RKO (cell line): ENCODE results near the gene ANKRD42.
A peak's percentile ranks its signal among the peaks of the same experiment; 100 is the strongest.

Experiments used
- DNase-seq: peaks from one replicate; pipeline ENCODE4 v3.0.0-alpha.2; 2016; ENCODE audit warnings: low spot score

The ANKRD42 gene

DNA sequence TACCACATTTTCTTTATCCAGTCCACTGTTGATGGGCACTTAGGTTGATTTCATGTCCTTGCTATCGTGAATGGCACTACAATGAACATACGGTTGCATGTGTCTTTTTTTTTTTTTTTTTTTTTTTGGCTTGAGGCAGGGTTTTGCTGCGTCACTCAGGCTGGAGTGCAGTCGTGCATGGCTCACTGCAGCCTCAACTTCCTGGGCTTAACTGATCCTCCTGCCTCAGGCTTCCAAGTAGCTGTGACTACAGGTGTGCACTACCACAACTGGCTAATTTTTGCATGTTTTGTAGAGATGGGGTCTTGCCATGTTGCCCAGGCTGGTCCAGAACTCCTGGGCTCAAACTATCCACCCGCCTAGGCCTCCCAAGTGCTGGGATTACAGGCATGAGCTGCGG is 94.1 kb downstream of the ANKRD42 start:
- DNase-seq: no peak

DNA sequence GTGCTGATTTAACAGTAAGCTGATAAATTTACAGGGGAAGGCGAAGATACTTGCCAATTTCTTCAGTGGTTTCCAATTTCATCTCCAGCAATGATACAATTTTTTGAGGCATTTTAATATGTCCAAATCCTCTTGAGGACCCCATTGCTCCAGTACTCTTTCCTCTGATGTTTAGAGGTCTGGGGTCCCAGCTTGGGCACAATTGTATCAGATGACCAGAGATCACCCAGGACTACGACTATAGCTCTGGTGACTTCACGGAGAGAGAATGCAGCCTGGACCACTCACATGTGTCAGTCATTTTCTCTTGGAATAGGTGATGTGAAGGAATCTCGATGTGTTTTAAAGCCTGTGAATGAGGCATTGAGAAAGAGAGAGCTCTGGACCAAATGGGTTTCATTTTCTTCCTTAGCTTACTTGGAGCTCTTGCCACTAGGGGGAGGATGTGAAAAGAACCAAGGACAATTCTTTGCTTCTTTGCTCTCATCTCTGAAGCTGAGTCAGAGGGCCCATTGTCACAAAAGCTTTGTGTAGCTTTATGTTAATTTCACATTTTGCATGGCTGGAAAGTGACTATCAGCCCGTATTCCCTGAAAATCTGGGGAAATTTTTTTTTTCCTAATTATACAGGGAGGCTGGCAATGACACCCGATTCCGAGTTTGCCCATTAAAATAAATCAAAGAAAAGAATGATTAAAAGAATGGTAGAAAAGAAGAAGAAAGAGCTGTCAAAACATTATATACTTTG is 99.4 kb downstream of the ANKRD42 start:
- peak; percentile 84 for DNase-seq

DNA sequence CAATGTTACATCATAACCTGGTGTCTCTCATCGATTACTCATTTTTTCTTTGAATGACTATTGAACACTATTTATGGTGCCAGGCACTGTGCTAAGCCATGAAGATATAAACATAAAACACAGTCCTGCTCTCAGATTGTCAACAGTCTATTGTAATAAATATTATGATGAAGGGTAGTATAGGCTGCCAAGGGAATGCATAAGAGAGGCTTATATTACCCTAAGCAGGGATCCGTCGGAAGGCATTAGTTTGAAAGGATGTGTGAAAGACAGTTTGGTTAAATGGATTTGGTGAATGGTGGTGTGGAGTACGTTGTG is 99.9 kb downstream of the ANKRD42 start:
- no peak for DNase-seq

DNA sequence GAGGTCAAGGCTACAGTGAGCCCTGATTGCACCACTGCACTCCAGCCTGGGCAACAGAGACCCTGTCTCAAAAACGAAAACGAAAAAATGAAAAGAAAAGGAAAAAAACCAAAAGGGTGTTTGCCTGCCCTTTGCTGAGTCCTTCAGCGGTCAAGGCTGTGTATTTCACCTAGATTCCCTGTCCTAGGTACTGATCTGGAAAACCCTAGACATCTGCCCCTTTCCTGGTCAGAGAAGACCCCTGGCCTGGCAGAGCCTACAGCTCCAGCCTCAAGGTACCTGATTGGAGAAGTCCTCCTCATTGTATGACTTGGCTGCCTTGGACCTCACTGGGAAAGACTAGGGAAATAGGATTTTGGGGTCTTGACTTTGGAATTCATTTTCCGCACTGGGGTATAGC is 100.7 kb downstream of the ANKRD42 start:
- no peak for DNase-seq
